ENCODE results near the gene FAM120B. TPM values are rescaled to one million over a fixed set of nuclear protein-coding genes. Genes with fewer than 3 reads are reported as not detected.

FAM120B gene
- total RNA-seq, 1 donor from 2014 or later, result 57.5 TPM

DNA sequence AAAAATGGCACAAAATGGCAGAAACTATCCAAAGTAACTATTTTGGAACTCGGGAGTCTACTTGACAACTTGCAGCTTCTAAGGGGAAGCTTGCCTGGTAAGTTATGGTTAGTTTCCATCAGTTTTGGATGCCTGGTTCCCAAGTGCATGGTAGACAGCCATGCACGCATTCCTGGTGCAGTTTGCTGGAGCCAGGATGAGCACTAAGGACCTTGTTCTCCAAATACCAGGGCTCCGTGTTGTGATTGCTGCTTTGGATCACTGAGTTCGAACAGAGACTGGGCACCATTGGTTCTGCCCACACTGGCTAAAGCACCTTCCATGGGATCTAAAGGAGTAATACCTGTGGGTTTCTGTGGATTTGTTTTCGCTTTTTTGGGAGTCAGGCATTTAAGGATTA, 103.7 kb downstream of the FAM120B start:
- FAIRE-seq, result no peak

DNA sequence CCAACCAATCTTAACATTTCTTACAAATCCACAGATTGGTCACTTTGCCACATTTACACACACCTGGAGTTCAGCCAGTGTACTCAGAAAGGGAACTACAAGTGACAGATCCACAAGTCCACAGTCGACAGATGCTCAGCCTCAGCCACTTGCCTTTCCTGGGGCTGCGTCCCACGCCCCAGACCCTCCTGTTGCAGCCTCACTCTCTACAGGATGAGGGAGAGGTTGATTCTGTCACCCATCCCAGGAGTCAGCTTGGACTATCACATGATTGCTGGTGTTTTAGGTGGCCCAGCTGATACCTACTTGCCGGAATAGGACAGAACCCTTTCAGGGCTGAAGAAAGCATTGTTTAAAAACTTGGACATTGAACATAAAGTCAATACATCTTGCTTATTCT, 108.8 kb downstream of the FAM120B start:
- FAIRE-seq, result no peak
- no peak for DNase-seq (ENCODE audit: low spot score in 2 of 2)

More for the DNA sequence above, 103.7 kb downstream of the FAM120B start:
- no peak for DNase-seq (ENCODE audit: low spot score in 2 of 2)

DNA sequence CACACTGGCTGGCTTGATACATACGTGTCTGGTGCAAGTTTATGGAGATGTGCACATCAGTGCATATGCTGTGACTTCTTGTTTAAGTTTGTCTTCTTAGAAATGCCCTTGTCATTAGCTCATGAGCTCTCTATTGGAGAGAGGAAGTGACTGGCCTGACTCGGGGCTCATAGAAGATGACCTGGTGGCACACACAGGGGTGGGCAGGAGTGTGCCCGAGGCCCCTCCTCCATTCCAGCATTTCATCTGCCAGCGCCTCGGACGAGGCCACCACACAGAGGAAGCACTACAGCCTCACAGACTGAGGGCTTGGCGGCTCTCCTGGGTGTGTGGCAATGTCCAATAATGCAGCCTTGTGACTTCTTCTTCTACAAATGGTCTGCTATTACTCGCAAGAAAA, 109.7 kb downstream of the FAM120B start:
- FAIRE-seq (no peak), DNase-seq (ENCODE audit: low spot score in 2 of 2) (no peak)

DNA sequence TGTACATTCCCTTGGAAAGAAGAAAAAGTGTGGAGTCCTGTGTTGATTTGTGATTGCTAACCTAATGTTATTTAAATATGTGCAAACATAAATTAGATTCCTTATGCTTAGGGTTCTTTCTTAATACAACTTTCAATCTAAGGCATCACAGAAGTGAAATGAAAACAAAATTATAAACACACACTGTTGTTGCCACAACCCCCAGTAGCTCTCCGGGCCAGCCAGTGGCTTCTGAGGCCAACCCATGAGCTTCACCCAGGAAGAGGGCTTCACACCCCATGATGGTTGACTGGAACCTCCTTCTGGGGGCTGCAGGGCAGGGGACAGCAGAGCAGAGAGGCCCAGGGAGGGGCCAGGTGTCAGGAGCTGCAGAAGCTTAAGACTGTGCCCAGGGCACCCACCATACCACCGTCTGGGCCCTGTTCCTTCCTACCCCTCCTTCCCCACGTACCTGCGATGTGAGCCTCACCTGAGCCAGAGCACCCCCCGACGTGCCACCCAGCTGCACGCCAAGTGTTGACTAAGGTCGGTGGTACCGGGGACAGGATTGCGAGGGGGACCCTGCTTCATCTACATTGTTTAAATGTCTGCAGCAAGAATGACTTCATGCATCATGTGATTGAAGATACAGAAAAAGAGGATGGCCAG, 110.5 kb downstream of the FAM120B start:
- FAIRE-seq (no peak), DNase-seq (ENCODE audit: low spot score in 2 of 2) (no peak)

DNA sequence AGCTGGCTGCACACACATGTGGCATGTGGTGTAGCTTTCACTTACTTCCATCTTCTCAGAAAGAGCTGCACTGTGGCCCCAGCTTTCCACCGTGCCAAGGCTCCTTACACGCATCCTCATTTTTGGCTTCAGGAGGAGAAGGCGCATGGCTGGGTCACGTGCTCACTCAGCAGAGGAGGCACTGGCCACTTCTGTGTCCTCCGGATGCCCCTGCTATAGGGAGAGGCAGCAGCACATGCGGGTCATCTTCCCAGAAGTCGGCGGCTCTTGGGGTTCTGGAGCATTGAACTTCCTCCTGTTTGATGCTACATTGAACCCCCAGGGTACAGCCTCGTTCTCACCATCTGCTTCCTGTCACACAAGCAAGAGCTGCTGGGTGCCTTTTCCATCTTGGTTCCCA, 111.3 kb downstream of the FAM120B start:
- DNase-seq (ENCODE audit: low spot score in 2 of 2), result no peak
- no peak for FAIRE-seq

DNA sequence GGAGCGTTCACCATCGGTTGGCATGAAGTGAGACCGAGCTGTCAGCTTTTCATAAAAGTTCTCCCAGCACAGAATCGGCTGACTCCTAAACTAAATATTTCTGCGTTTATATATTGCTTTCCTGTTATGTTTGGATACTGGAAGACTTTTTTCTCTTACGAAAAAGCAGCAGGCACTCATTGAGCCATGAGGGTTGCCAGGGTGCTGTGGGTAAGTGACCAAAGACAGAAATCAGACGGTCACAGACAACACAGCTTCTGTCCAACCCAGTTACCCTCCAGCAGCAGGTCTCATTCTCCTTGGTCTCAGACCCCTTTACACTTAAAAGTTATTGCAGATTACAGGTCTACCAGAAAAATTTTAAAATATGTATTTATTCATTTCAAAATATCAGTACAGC, 113.7 kb downstream of the FAM120B start:
- FAIRE-seq (no peak), DNase-seq (ENCODE audit: low spot score in 2 of 2) (no peak)

DNA sequence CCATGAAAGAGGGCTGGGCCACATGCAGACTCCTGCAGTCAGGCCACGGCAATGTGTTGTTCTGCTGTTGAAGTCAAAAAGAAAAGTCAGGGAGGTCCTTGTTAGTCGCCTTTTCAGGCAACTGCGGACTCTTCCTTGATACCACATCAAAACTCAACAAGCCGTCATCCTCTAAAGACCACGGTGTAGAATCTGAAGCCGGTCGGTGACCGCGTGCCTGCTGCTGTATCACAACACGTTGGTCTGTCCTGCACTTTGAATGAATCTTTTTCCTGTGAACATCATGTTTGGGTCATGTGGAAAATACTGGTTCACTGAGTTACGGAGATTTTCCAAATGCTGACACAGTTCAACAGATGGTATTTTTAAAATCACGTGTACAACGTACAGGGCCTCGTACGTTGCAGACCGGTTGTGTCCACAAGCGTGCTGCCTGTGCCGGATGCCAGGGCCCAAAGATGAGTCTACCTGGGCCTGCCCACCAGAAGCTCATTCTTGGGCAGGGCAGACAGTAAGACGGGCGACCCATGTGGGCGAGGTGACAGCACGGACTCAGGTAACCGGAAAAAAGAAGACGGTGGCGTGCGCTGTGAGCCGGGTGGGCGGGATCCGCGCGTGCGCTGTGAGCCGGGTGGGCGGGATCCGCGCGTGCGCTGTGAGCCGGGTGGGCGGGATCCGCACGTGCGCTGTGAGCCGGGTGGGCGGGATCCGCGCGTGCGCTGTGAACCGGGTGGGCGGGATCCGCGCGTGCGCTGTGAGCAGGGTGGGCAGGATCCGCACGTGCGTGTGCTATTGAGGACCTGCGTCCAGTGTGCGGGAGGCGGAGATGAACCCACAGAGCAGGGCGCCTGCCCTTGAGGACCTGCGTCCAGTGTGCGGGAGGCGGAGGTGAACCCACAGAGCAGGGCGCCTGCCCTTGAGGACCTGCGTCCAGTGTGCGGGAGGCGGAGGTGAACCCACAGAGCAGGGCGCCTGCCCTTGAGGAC, 114.5 kb downstream of the FAM120B start:
- no peak for FAIRE-seq
- DNase-seq (ENCODE audit: low spot score in 2 of 2), result no peak

DNA sequence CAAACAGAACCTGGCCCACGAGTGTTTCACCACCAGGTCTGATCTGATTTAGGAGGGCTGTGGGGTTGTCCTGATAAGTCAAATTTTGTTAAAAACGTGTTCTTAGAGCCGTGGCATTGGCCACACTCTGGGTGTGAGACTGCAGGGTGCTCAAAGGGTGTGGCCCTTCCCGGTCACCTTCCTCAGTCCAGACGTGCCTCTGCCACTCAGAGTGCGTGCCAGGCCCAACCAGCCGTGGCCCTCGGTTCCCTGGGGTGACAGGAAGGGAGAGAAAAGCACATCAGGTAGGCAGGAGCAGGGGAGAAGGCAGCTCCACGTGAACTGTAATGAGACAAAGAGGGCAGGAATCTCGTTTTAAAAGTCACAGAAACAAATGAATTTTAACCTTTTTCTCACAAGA, 115.4 kb downstream of the FAM120B start:
- no peak for DNase-seq (ENCODE audit: low spot score in 2 of 2)
- FAIRE-seq, result no peak

DNA sequence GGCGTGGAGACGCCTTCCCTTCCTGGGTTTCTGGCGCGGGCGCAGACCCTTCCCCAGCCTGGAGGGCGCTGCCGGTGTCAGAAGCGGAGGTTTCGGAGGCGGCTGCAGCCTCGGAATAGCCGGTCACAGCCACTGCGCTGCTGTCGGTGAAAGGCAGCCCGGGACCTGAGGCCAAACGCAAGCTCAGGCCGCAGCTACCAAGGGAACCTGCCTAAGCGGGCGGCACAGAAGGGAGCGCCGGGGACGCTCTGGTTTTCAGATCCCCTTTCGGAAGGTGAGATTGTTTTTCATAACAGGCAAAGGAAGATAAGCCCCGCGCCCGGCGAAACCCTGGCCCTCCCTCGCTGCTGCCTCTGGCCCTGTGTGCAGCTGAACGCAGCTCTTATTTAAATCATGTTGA, 116.5 kb downstream of the FAM120B start:
- DNase-seq (ENCODE audit: low spot score in 2 of 2) (no peak), FAIRE-seq (no peak)

DNA sequence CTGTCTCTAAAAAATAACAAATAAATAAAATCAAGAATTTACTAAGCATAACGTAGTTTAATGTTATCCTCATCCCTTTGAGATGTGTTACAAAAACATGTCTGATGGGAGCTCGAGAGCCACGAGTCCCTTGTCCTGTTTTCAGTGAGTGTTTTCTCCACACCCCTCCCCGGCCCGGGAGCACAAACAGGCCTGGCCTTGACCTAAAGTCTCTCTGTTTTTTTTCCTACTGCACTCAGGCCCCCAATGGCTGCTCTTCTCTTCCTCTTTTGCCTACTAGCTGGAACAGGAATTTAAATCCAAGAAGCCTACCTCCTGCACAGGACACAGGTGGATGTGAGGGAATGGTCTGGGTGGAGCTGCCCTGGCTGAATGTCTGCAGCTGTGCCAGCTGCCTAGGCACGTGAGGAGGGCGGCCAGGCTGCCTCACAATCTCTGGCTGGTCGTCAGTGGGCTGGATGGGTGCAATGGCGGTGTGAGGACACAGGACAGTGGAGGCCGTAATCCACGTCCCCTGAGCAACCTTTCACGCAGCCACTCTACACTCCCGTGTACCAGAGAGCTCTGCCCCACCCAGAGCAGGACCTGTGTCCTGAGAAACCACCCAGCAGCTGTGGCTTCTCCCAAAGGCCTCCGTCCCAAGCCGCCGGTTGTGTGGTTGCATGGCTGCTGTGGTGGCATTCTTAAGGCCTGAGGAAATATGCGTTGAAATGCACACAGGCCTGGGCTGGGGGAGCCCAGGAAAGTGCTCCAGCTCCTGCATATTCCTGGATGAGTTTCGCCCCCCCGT, 117.5 kb downstream of the FAM120B start:
- no peak for FAIRE-seq
- DNase-seq (ENCODE audit: low spot score in 2 of 2), result no peak

DNA sequence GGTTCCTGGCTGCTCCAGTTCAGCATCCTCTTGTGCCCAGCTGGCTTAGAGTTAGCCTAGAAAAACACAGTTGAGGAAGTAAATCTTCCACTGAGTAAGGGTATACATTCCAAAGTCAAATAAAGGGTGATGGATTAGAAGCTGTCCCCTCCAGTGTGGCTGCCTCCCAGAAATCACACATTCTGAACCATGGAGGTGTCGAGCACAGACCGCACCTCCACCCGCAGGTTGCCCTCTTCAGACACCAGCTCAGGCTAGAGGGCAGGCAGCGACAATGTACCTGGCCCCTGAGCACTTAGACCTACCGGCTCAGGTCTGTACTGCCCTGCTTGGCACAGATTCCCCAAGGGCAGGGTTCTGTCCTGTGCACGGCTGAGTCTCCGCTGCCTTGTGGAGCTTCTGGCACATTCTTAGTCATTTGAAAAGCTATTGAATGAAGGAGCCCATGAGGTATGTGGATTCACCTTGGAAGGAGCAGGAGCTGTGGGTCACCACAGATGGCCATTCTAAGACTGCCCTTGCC, 118.1 kb downstream of the FAM120B start:
- FAIRE-seq, result no peak
- DNase-seq (ENCODE audit: low spot score in 2 of 2), result no peak

DNA sequence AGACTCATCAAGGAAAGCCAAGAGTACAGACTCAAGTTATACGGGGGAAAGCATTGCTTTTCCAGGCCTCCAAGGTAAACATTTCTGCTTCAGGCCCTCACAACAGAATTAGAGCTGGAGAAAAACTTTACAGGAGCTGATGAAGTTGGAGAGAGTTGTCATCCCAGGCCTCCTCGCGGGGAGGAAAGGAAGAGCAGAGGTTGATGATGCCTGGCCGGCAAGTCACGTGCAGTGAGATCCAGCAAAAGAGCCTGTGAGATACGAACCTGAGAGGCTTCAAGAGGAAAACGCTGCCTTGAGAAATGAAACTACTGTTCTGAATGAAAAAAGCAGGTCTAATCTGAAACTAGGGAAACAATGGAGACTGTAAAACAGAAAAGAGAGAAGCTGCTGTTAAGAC, 122.9 kb downstream of the FAM120B start:
- DNase-seq (ENCODE audit: low spot score in 2 of 2) (no peak), FAIRE-seq (no peak)

DNA sequence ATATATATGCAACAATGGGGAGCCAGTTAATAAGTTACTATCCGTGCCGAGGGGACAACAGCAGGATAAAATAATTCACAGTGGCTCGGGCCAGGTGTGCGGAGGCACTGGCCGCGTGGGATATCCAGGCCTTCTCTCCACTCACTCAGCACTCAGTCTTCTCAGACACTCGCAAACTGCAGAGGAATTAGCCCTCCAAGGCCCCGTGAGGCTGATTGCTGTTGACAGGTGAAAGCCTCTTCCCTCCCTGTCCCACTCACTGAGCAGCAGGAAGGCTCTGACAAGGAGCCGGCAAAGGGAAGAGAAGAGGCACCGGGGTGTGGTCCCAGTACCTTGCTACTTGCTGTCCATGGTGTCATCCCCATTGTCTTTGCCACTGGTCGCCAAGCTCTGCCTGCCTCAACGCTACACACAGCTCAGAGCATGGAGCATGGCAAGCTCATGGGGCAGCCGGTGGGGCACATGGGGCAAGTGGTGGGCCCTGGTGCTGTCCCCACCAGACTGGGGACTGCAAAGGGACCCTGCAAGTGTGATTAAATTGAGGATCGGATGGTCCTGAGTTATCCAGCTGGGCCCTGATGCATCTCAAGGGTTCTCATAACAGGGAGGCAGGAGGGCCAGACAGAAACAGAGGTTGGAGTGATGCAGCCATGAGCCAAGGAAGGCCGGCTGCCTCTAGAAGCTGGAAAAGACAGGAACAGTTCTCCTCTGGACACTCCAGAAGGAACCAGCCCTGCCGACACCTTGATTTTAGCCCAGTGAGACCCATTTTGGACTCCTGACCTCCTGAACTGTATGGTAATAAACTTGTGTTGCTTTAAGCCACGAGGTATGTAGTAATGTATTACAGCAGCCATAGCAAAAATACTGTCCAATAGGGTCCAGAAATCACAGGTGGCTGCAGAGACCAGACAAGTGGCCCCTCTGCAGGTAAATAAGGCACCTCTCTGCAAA, 126.9 kb downstream of the FAM120B start:
- DNase-seq (ENCODE audit: low spot score in 2 of 2) (no peak), FAIRE-seq (no peak)

DNA sequence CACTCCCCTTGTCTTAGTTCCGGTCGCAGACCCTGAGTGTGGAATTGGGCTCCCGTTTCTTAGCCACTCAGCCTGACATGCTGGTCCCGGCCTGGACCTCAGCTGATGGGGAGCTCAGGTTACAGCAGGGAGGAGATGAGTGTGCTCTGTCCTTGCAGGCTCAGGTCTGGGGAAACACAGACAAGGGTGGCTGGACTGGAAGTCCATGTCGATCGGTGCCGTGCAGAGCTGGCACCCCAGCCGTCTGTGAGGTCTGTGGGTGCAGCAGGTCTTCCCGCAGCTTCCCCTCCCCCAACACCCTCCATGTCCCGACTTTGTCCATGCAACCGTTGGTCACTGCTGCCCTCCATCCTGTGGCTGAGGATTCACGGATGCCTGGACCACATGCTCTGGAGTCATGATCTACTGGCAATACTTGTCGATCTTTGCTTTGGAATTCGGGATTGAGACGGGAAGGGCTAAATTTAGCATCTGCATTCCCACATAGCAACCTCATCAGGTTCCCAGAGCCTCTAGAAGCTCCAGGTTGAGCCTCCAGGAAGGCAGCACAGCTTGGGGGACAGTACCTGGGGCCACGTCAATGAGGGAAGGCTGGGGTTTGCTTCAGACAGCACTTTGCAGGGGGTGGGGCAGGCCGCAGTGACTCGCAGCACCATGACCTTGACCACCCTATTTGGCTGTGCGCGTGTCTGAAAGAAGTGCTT, 127.7 kb downstream of the FAM120B start:
- DNase-seq (ENCODE audit: low spot score in 2 of 2) (no peak), FAIRE-seq (no peak)

DNA sequence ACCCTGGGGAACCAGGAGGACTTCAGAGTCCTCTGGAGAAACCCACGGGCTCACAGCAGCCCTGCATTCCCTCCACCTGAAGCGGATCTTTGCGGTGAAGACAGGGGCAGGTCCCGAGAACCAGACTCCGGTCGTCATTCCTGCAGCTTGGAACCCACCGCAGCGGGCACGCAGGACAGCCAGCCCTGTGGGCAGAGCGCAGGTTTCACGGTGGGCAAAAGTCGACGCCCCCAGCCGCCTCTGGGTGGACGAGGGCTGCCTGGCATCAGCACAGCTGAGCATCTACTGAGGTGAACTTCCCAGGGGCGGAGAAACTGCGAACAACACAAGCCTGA, 128.2 kb downstream of the FAM120B start:
- FAIRE-seq, result no peak
- no peak for DNase-seq (ENCODE audit: low spot score in 2 of 2)

DNA sequence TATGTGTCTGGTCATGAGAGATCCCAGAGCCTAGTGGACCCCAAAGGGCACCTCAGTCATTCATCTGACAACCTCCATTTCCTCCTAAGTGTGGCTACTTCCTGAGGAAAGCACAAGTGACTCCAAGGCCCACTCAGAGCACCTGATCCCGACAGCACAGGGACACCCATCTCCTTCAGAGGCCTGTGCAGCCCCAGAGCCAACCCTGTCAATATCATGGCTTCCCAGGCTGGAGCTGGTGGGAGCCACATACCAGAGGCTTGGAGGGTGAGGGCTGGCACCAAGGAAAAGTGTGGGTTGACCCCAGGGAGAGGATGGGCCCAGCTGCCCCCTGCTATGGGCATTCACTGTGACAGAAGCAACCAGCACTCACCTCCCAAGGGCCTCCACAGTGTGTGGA, 129.2 kb downstream of the FAM120B start:
- no peak for DNase-seq (ENCODE audit: low spot score in 2 of 2)
- no peak for FAIRE-seq

DNA sequence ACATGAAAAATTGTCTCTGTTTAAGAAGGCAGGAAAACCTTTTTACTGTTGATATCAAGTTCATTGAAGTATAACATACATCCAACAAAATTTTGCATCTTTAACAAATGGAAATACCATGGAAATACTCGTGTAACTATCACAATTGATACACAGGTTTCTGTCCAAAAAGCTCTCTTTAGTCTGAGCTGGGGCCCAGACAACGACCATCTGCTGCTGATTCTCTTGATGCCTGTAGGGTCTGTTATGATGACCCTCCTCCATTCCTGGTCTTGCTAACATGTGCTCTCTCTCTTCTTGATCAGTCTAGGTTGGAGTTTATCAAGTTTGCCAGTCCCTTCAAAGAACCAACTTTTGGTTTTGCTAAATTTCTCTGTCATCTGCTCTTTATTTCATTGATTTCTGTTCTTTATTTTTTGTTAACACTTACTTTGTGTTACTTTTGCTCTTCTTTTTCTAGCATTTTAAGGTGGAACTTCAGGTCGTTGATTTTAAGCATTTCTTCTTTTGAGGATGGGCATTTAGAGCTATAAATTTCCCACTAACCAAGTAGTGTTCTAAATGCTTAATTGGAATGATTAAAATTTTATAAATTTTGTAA, 129.8 kb downstream of the FAM120B start:
- no peak for DNase-seq (ENCODE audit: low spot score in 2 of 2)
- FAIRE-seq, result no peak

DNA sequence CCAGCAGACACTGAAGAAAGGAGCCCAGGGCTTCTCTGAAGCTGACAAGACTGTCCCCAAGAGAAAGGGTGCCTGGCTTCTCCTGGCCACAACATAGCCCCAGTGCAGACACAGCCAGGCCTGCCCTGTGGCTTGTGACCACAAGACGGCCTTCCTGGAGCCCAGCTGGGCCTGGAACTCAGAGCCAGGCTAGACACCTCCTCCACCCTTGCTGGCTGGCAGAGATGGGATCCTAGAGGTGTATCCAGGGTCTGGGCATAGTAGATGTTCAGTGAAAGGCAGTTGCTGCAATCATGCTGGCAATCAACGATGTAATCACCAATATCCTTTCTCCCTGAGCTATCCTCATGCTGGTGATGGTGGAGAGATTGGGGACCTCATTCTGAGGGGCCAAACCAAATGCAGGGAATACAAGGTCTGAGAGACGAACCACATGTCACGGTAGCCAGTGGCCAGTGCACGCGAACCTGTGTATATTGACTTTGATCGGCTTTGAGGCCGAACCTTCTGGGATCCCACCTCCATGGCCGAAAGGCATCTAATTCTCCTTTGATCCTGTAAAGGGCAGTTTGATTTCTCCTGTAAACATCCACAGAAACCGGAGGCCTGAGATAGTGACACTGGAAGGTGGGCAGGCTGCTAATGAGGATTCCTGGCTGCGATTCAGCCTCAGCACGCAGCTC, 131.3 kb downstream of the FAM120B start:
- DNase-seq (ENCODE audit: low spot score in 2 of 2) (no peak), FAIRE-seq (no peak)
